SK-N-SH (cell line): ENCODE results near the gene BCL6B.

ENCODE experiments used
- EP300 ChIP-seq, 2 experiments: IDR thresholded peaks; 2 replicates each; pipeline versions ENCODE4 v1.4.0 to v1.6.1; 2012; ENCODE audit warnings: borderline replicate concordance in 1 of 2, low read depth in 1 of 2, low read length in 1 of 2
- EZH2phosphoT487 ChIP-seq: fragments of 200-600 bp; sonication (generic); IDR thresholded peaks from 2 replicates; pipeline ENCODE4 v1.6.1; 2017; ENCODE audit warnings: low read depth, mixed run types, mild to moderate bottlenecking, antibody characterized with exemption, moderate library complexity, borderline replicate concordance
- GABPA ChIP-seq: IDR thresholded peaks from 2 replicates; pipeline ENCODE4 v1.4.0; 2012; ENCODE audit warnings: low read depth, mild to moderate bottlenecking
- GATA2 ChIP-seq: sonication (generic); formaldehyde crosslinking; IDR thresholded peaks from 2 replicates; pipeline ENCODE4 v1.5.0; 2020; ENCODE audit warnings: mild to moderate bottlenecking, missing genetic modification reagents
- MXI1 ChIP-seq: IDR thresholded peaks from 2 replicates; pipeline ENCODE4 v1.6.1; 2012; ENCODE audit warnings: mild to moderate bottlenecking, low read depth, low read length, improper control_type of control experiment
- NFIC ChIP-seq: IDR thresholded peaks from 2 replicates; pipeline ENCODE4 v1.4.0; 2012; ENCODE audit warnings: borderline replicate concordance
- POLR2AphosphoS5 ChIP-seq: IDR thresholded peaks from 2 replicates; pipeline ENCODE4 v1.6.1; 2012; ENCODE audit warnings: low read depth, low read length
- RAD21 ChIP-seq: IDR thresholded peaks from 2 replicates; pipeline ENCODE4 v1.6.1; 2012; ENCODE audit warnings: mild to moderate bottlenecking, low read length
- RCOR1 ChIP-seq: fragments of 150-350 bp; IDR thresholded peaks from 2 replicates; pipeline ENCODE4 v1.6.1; 2017; ENCODE audit warnings: antibody characterized with exemption, low read length
- SMC3 ChIP-seq: IDR thresholded peaks from 2 replicates; pipeline ENCODE4 v1.6.1; 2012; ENCODE audit warnings: low read depth, low read length, improper control_type of control experiment
- TF ChIP-seq, protein P1 (sequence below): fragments of 200-600 bp; sonication (generic); IDR thresholded peaks from 2 replicates; pipeline ENCODE4 v1.6.1; 2017; ENCODE audit warnings: antibody characterized with exemption, mild to moderate bottlenecking, moderate library complexity

DNA sequence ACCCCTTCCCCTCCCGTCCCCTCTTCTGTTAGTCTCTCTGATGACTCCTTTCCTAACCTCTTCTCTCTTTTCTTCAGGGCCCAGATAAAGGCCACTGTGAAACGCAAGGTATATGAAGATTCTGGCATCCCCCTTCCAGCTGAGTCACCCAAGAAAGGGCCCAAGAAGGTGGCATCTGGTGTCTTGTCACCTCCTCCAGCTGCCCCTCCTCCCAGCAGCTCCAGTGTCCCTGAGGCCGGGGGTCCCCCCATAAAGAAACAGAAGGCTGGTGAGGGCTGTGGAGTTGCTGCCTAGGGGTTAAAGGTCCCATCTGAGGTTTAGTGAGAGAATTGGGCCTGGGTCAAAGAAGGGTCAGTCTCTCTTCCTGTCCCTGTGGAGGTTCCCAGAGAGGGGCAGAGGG, 6.4 kb upstream of the BCL6B start:
- TF ChIP-seq RCOR1 (no peak), POLR2AphosphoS5 (no peak), MXI1 (no peak), GABPA (no peak), EZH2phosphoT487 (no peak), RAD21 (no peak), GATA2 (no peak), EP300 (IDR thresholded peaks at IDR 0.05; ENCODE audit: borderline replicate concordance in 1 of 2, low read depth in 1 of 2, low read length in 1 of 2) (no peak), SMC3 (no peak), NFIC (no peak)
- TF ChIP-seq, protein P1, sequence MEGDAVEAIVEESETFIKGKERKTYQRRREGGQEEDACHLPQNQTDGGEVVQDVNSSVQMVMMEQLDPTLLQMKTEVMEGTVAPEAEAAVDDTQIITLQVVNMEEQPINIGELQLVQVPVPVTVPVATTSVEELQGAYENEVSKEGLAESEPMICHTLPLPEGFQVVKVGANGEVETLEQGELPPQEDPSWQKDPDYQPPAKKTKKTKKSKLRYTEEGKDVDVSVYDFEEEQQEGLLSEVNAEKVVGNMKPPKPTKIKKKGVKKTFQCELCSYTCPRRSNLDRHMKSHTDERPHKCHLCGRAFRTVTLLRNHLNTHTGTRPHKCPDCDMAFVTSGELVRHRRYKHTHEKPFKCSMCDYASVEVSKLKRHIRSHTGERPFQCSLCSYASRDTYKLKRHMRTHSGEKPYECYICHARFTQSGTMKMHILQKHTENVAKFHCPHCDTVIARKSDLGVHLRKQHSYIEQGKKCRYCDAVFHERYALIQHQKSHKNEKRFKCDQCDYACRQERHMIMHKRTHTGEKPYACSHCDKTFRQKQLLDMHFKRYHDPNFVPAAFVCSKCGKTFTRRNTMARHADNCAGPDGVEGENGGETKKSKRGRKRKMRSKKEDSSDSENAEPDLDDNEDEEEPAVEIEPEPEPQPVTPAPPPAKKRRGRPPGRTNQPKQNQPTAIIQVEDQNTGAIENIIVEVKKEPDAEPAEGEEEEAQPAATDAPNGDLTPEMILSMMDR = no peak
